Measurements from ENCODE around the gene HDAC8. TPM values are rescaled to one million over a fixed set of nuclear protein-coding genes. Genes with fewer than 3 reads are reported as not detected.

The HDAC8 gene
- polyA plus RNA-seq, 1 donor from 2014 or later, result 54.0 TPM

DNA sequence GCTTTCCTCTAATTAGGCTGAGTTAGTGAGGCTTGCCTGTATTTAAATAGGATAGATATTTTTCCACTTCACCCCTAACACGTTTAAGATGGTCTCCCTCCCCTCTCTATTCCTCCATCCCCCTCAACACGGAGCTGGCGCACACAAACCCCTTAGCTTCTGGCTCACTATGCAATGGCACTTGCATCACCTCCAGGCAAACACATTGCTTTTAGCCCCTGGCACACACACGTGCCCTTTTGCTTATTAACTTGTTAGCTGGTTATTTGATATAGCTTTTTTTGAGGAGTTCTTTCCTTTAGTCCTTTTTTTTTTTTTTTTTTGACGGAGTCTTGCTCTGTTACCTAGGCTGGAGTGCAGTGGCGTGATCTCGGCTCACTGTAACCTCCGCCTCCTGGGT lies 94.3 kb downstream of the HDAC8 start:
- Histone ChIP-seq H4K20me1 (ENCODE audit: insufficient read depth) (no peaks in the 10 kb centered on the region), H3K9me2 (ENCODE audit: insufficient read depth, low read length) (no peaks in the 10 kb centered on the region), H3K27ac (ENCODE audit: low read length) (no peak overlapping the region), H2AFZ (ENCODE audit: low read depth, low read length) (no peak overlapping the region), H3K9ac (ENCODE audit: low read length) (no peak overlapping the region), H3F3A (ENCODE audit: insufficient read depth, low read length, poor library complexity, severe bottlenecking) (no peaks in the 10 kb centered on the region), H3K79me2 (replicated peaks; ENCODE audit: insufficient read depth, low read length) (no peaks in the 10 kb centered on the region), H3K36me3 (ENCODE audit: insufficient read depth, low read length) (no peaks in the 10 kb centered on the region), H3K27me3 (ENCODE audit: insufficient read depth, low read depth, low read length) (no peaks in the 10 kb centered on the region), H3K4me3 (ENCODE audit: low read length) (no peak overlapping the region), H3K9me3 (ENCODE audit: low read length) (no peaks in the 10 kb centered on the region), H3K4me2 (ENCODE audit: low read length) (no peak overlapping the region)
- TF ChIP-seq MXI1 (conservative IDR thresholded peaks at IDR 0.05; ENCODE audit: poor library complexity, severe bottlenecking), result no peak
- TF ChIP-seq RAD21 (conservative IDR thresholded peaks at IDR 0.05), result no peak
- TF ChIP-seq, protein P1, sequence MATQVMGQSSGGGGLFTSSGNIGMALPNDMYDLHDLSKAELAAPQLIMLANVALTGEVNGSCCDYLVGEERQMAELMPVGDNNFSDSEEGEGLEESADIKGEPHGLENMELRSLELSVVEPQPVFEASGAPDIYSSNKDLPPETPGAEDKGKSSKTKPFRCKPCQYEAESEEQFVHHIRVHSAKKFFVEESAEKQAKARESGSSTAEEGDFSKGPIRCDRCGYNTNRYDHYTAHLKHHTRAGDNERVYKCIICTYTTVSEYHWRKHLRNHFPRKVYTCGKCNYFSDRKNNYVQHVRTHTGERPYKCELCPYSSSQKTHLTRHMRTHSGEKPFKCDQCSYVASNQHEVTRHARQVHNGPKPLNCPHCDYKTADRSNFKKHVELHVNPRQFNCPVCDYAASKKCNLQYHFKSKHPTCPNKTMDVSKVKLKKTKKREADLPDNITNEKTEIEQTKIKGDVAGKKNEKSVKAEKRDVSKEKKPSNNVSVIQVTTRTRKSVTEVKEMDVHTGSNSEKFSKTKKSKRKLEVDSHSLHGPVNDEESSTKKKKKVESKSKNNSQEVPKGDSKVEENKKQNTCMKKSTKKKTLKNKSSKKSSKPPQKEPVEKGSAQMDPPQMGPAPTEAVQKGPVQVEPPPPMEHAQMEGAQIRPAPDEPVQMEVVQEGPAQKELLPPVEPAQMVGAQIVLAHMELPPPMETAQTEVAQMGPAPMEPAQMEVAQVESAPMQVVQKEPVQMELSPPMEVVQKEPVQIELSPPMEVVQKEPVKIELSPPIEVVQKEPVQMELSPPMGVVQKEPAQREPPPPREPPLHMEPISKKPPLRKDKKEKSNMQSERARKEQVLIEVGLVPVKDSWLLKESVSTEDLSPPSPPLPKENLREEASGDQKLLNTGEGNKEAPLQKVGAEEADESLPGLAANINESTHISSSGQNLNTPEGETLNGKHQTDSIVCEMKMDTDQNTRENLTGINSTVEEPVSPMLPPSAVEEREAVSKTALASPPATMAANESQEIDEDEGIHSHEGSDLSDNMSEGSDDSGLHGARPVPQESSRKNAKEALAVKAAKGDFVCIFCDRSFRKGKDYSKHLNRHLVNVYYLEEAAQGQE (IDR thresholded peaks at IDR 0.05; ENCODE audit: borderline replicate concordance), result no peak
- no peak for TF ChIP-seq EP300 (conservative IDR thresholded peaks at IDR 0.05; ENCODE audit: poor library complexity, severe bottlenecking)
- TF ChIP-seq POLR2AphosphoS5 (IDR thresholded peaks at IDR 0.05), result no peak
- no peak for TF ChIP-seq EZH2 (IDR thresholded peaks at IDR 0.05; ENCODE audit: borderline replicate concordance, insufficient read depth, low read length, poor library complexity, severe bottlenecking)
- TF ChIP-seq, protein P2, sequence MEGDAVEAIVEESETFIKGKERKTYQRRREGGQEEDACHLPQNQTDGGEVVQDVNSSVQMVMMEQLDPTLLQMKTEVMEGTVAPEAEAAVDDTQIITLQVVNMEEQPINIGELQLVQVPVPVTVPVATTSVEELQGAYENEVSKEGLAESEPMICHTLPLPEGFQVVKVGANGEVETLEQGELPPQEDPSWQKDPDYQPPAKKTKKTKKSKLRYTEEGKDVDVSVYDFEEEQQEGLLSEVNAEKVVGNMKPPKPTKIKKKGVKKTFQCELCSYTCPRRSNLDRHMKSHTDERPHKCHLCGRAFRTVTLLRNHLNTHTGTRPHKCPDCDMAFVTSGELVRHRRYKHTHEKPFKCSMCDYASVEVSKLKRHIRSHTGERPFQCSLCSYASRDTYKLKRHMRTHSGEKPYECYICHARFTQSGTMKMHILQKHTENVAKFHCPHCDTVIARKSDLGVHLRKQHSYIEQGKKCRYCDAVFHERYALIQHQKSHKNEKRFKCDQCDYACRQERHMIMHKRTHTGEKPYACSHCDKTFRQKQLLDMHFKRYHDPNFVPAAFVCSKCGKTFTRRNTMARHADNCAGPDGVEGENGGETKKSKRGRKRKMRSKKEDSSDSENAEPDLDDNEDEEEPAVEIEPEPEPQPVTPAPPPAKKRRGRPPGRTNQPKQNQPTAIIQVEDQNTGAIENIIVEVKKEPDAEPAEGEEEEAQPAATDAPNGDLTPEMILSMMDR (IDR thresholded peaks at IDR 0.05; ENCODE audit: poor library complexity, severe bottlenecking), result no peak
- no peak for TF ChIP-seq TAF1 (IDR thresholded peaks at IDR 0.05; ENCODE audit: low read depth)
- no peak for TF ChIP-seq SMC3 (conservative IDR thresholded peaks at IDR 0.05; ENCODE audit: poor library complexity)

DNA sequence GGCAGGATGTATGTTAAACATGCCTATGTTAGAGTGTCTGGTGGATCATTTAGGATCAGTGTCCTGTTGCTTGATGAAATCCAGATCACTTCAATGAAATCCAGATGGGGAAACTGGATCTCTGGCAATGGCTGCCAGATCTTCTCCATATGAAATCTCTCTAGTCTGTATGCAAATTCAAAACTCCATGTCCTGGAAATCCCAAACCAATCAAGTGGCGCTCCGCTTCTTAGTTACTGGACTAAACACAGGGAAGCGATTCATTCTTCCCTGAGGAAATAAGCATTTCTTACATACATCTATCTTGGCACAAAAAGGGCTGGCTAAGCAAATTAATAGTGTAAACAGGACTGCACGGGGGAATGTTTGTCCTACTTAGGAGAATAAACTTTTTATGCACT lies 94.9 kb downstream of the HDAC8 start:
- no peaks in the 10 kb centered on the region for H3K9me2 ChIP-seq (ENCODE audit: insufficient read depth, low read length)
- H3K36me3 ChIP-seq (ENCODE audit: insufficient read depth, low read length), result no peaks in the 10 kb centered on the region
- no peak overlapping the region for H3K9ac ChIP-seq (ENCODE audit: low read length)
- no peak overlapping the region for H2AFZ ChIP-seq (ENCODE audit: low read depth, low read length)
- H3F3A ChIP-seq (ENCODE audit: insufficient read depth, low read length, poor library complexity, severe bottlenecking), result no peaks in the 10 kb centered on the region
- no peak overlapping the region for H3K4me2 ChIP-seq (ENCODE audit: low read length)
- no peaks in the 10 kb centered on the region for H3K9me3 ChIP-seq (ENCODE audit: low read length)
- no peak overlapping the region for H3K4me3 ChIP-seq (ENCODE audit: low read length)
- H3K79me2 ChIP-seq (replicated peaks; ENCODE audit: insufficient read depth, low read length), result no peaks in the 10 kb centered on the region
- no peak overlapping the region for H3K27ac ChIP-seq (ENCODE audit: low read length)
- no peaks in the 10 kb centered on the region for H4K20me1 ChIP-seq (ENCODE audit: insufficient read depth)
- no peaks in the 10 kb centered on the region for H3K27me3 ChIP-seq (ENCODE audit: insufficient read depth, low read depth, low read length)
- TF ChIP-seq POLR2AphosphoS5 (IDR thresholded peaks at IDR 0.05), result no peak
- TF ChIP-seq, protein P2 (IDR thresholded peaks at IDR 0.05; ENCODE audit: poor library complexity, severe bottlenecking), result no peak
- no peak for TF ChIP-seq TAF1 (IDR thresholded peaks at IDR 0.05; ENCODE audit: low read depth)
- TF ChIP-seq, protein P1 (IDR thresholded peaks at IDR 0.05; ENCODE audit: borderline replicate concordance), result no peak
- TF ChIP-seq SMC3 (conservative IDR thresholded peaks at IDR 0.05; ENCODE audit: poor library complexity), result no peak
- TF ChIP-seq MXI1 (conservative IDR thresholded peaks at IDR 0.05; ENCODE audit: poor library complexity, severe bottlenecking), result no peak
- TF ChIP-seq EP300 (conservative IDR thresholded peaks at IDR 0.05; ENCODE audit: poor library complexity, severe bottlenecking), result no peak

All from neural cell (in vitro differentiated cells).